ENCODE results near the gene THSD4.
"Not testable (repeated sequence)": the region's sequence is repeated elsewhere in the genome, so short reads cannot be mapped to it uniquely, and the experiment has no call there.

Gene THSD4

DNA sequence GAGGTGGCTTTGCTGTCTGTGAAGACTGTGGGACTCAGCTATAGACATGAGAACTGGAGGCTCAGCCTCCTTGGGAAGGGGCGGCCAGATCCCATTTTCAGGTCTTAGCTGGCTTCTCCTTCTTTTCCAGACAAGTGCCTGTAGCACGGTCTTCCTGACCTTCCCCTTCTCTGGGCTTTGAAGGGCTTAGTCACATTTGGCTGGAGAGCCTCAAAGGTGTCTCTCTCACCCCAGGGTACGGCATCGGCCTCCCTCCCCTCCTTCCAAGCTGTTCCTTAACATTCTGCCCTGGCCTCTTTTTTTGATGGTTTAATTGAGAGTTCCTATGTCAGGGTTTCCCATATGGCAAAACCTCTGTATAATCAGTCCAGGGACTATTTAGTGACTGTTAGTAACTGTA lies 242.7 kb downstream of the THSD4 start:
- H2AFZ ChIP-seq (ENCODE audit: low read length, unreplicated experiment) = no peak overlapping the region
- H3K27ac ChIP-seq (ENCODE audit: low read depth, low read length) = no peak overlapping the region
- no peak overlapping the region for H3K4me3 ChIP-seq (ENCODE audit: low read depth, low read length)
- H3K27me3 ChIP-seq (ENCODE audit: insufficient read depth, low read length) = no peaks in the 10 kb centered on the region
- no peaks in the 10 kb centered on the region; the same call in 1 of the 2 replicates for H3K36me3 ChIP-seq (ENCODE audit: insufficient read depth, low read length)
- H3K4me1 ChIP-seq (ENCODE audit: control insufficient read depth, insufficient read depth, low read length, unreplicated experiment) = no peaks in the 10 kb centered on the region
- no peaks in the 10 kb centered on the region for H3K79me2 ChIP-seq (ENCODE audit: control insufficient read depth, insufficient read depth, low read length, unreplicated experiment)

GRCh38 chr15:71359246-71359645 lies 244.0 kb downstream of the THSD4 start:
- no peak overlapping the region for H3K4me3 ChIP-seq (ENCODE audit: low read depth, low read length)

DNA sequence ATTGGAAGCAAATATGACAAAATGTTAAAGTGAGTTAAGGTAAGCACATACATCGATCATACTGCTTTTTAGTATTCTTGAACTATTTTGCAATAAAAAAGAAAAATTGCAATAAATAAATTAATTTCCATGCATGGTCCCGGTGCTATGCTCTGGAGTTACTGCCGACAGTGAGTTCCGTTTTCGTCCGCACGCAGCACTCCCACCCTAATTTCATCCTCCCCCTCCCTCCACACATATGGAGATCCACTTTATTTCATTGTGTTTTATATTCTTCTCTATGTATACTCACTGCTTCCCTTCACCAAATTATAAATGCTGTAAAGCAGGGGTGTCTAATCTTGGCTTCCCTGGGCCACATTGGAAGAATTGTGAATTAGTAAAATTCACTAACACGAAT lies 247.3 kb downstream of the THSD4 start:
- no peaks in the 10 kb centered on the region for H3K4me1 ChIP-seq (ENCODE audit: control insufficient read depth, insufficient read depth, low read length, unreplicated experiment)
- no peaks in the 10 kb centered on the region for H3K27me3 ChIP-seq (ENCODE audit: insufficient read depth, low read length)
- H3K36me3 ChIP-seq (ENCODE audit: insufficient read depth, low read length) = no peaks in the 10 kb centered on the region
- H3K27ac ChIP-seq (ENCODE audit: low read depth, low read length) = no peak overlapping the region
- H2AFZ ChIP-seq (ENCODE audit: low read length, unreplicated experiment) = no peak overlapping the region
- no peaks in the 10 kb centered on the region for H3K79me2 ChIP-seq (ENCODE audit: control insufficient read depth, insufficient read depth, low read length, unreplicated experiment)
- H3K4me3 ChIP-seq (ENCODE audit: low read depth, low read length) = no peak overlapping the region

More at GRCh38 chr15:71359246-71359645, 244.0 kb downstream of the THSD4 start:
- Histone ChIP-seq H3K27me3 (ENCODE audit: insufficient read depth, low read length) (no peaks in the 10 kb centered on the region), H2AFZ (ENCODE audit: low read length, unreplicated experiment) (no peak overlapping the region), H3K4me1 (ENCODE audit: control insufficient read depth, insufficient read depth, low read length, unreplicated experiment) (no peaks in the 10 kb centered on the region), H3K27ac (ENCODE audit: low read depth, low read length) (no peak overlapping the region), H3K36me3 (ENCODE audit: insufficient read depth, low read length) (no peaks in the 10 kb centered on the region; the same call in 1 of the 2 replicates), H3K79me2 (ENCODE audit: control insufficient read depth, insufficient read depth, low read length, unreplicated experiment) (no peaks in the 10 kb centered on the region)

DNA sequence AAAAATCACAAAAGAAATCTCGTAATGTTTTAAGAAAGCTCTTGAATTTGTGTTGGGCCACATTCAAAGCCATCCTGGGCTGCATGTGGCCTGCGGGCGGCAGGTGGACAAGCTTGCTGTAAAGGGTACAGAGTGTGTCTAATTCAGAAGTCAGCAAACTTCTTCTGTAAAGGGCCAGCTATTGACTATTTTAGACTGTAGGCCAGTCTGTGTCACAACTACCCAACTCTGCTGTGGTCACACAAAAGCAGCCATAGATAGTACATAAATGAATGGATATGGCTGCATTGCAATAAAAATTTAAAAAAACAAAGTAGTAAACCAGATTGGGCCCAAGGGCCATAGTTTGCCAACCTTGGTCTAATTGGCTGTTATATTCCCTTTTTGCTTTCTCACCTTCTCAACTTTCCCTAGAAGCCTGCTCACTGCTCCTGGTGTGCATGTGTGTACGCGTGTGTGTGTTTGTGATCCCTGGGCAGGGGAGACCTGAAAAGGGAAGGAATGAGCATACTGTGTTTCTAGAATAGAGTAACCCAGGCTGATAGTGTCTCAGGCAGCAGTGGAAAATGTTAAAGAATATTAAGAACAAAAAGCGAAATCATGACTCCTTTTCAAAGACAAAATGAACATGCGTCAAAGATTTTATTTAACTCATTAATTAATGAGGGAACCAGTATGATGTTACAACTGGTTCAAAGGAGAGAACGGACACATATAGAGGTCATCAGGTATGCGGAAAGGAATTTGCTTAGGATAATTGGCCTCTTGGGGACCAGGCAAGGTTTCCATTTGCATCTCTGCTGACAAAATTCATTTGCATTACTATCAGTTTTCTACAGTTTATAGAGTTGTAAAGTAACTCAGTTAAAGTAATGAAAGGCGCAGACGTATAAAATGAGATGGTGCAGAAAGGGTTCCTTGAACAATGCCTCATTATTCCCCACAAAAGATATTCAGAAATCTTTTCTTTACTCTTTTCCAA lies 248.0 kb downstream of the THSD4 start:
- H3K27me3 ChIP-seq (ENCODE audit: insufficient read depth, low read length) = no peaks in the 10 kb centered on the region
- no peak overlapping the region for H3K4me3 ChIP-seq (ENCODE audit: low read depth, low read length)
- no peak overlapping the region for H3K27ac ChIP-seq (ENCODE audit: low read depth, low read length)
- no peak overlapping the region for H2AFZ ChIP-seq (ENCODE audit: low read length, unreplicated experiment)
- no peaks in the 10 kb centered on the region for H3K4me1 ChIP-seq (ENCODE audit: control insufficient read depth, insufficient read depth, low read length, unreplicated experiment)
- no peaks in the 10 kb centered on the region for H3K36me3 ChIP-seq (ENCODE audit: insufficient read depth, low read length)
- H3K79me2 ChIP-seq (ENCODE audit: control insufficient read depth, insufficient read depth, low read length, unreplicated experiment) = no peaks in the 10 kb centered on the region

DNA sequence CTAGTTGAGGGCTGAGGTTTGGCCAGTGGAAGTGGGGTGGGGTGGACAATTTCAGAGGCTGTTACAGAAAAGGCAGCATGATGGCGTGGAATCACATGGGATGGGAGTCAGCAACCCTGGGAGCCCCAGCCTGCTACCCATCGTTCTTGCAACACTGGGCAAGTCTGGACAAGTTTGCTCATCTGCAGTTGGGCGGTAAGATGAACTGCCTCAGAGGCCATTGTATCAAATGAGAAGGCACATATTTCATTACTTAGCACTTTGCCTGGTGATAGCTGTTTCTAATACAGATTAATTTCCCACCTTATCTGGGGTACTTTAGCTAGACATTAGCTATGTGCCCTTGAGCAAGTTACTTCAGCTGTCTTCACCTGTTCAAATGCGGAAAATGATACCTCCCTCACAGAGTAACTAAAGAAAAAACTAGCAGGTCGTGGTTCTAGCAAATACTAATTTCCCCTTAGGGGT lies 248.9 kb downstream of the THSD4 start:
- H3K79me2 ChIP-seq (ENCODE audit: control insufficient read depth, insufficient read depth, low read length, unreplicated experiment) = no peaks in the 10 kb centered on the region

DNA sequence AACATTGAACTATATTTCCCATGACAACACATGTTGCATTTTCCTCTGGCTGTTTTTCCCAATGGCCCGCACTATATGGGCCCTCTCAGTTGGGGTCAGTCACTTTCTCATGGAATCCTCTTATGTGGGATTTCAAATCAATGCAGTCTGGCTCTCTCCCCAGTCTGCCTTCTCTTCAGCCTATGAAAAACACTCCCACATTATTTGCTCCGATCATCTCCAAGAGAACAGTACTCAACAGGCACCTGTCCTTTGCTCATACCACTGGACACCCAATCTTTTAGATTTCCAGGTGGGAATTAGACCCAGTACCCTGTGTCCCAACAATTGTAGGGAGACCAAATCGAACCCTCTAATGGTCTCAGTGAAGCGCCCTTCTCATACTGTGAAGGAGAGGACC lies 251.3 kb downstream of the THSD4 start:
- Histone ChIP-seq H3K27me3 (ENCODE audit: insufficient read depth, low read length) (no peaks in the 10 kb centered on the region), H2AFZ (ENCODE audit: low read length, unreplicated experiment) (no peak overlapping the region), H3K27ac (ENCODE audit: low read depth, low read length) (no peak overlapping the region), H3K4me3 (ENCODE audit: low read depth, low read length) (no peak overlapping the region), H3K36me3 (ENCODE audit: insufficient read depth, low read length) (no peaks in the 10 kb centered on the region), H3K79me2 (ENCODE audit: control insufficient read depth, insufficient read depth, low read length, unreplicated experiment) (no peaks in the 10 kb centered on the region), H3K4me1 (ENCODE audit: control insufficient read depth, insufficient read depth, low read length, unreplicated experiment) (no peaks in the 10 kb centered on the region)

More for the DNA sequence above, 248.9 kb downstream of the THSD4 start:
- H3K36me3 ChIP-seq (ENCODE audit: insufficient read depth, low read length) = no peaks in the 10 kb centered on the region
- no peaks in the 10 kb centered on the region for H3K4me1 ChIP-seq (ENCODE audit: control insufficient read depth, insufficient read depth, low read length, unreplicated experiment)
- no peaks in the 10 kb centered on the region for H3K27me3 ChIP-seq (ENCODE audit: insufficient read depth, low read length)
- H2AFZ ChIP-seq (ENCODE audit: low read length, unreplicated experiment) = no peak overlapping the region
- H3K4me3 ChIP-seq (ENCODE audit: low read depth, low read length) = no peak overlapping the region
- H3K27ac ChIP-seq (ENCODE audit: low read depth, low read length) = no peak overlapping the region

- Histone ChIP-seq H3K36me3 (ENCODE audit: insufficient read depth, low read length) (no peaks in the 10 kb centered on the region), H3K4me1 (ENCODE audit: control insufficient read depth, insufficient read depth, low read length, unreplicated experiment) (no peaks in the 10 kb centered on the region), H2AFZ (ENCODE audit: low read length, unreplicated experiment) (no peak overlapping the region), H3K27me3 (ENCODE audit: insufficient read depth, low read length) (no peaks in the 10 kb centered on the region), H3K79me2 (ENCODE audit: control insufficient read depth, insufficient read depth, low read length, unreplicated experiment) (no peaks in the 10 kb centered on the region), H3K4me3 (ENCODE audit: low read depth, low read length) (no peak overlapping the region), H3K27ac (ENCODE audit: low read depth, low read length) (no peak overlapping the region)
Measured at GRCh38 chr15:71366926-71367325, 251.7 kb downstream of the THSD4 start.

DNA sequence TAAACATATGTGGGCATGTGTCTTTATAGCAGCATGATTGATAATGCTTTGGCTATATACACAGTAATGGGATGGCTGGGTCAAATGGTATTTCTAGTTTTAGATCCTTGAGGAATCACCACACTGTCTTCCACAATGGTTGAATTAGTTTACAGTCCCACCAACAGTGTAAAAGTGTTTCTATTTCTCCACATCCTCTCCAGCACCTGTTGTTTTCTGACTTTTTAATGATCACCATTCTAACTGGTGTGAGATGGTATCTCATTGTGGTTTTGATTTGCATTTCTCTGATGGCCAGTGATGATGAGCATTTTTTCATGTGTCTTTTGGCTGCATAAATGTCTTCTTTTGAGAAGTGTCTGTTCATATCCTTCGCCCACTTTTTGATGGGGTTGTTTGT lies 252.5 kb downstream of the THSD4 start:
- not testable (repeated sequence) for H2AFZ ChIP-seq (ENCODE audit: low read length, unreplicated experiment); H3K4me1 ChIP-seq (ENCODE audit: control insufficient read depth, insufficient read depth, low read length, unreplicated experiment); H3K4me3 ChIP-seq (ENCODE audit: low read depth, low read length); H3K79me2 ChIP-seq (ENCODE audit: control insufficient read depth, insufficient read depth, low read length, unreplicated experiment); H3K36me3 ChIP-seq (ENCODE audit: insufficient read depth, low read length); H3K27me3 ChIP-seq (ENCODE audit: insufficient read depth, low read length); H3K27ac ChIP-seq (ENCODE audit: low read depth, low read length)

GRCh38 chr15:71372769-71373168 lies 257.5 kb downstream of the THSD4 start:
- H2AFZ ChIP-seq (ENCODE audit: low read length, unreplicated experiment); H3K4me1 ChIP-seq (ENCODE audit: control insufficient read depth, insufficient read depth, low read length, unreplicated experiment); H3K79me2 ChIP-seq (ENCODE audit: control insufficient read depth, insufficient read depth, low read length, unreplicated experiment); H3K27ac ChIP-seq (ENCODE audit: low read depth, low read length); H3K4me3 ChIP-seq (ENCODE audit: low read depth, low read length); H3K36me3 ChIP-seq (ENCODE audit: insufficient read depth, low read length); H3K27me3 ChIP-seq (ENCODE audit: insufficient read depth, low read length): not testable (repeated sequence)

DNA sequence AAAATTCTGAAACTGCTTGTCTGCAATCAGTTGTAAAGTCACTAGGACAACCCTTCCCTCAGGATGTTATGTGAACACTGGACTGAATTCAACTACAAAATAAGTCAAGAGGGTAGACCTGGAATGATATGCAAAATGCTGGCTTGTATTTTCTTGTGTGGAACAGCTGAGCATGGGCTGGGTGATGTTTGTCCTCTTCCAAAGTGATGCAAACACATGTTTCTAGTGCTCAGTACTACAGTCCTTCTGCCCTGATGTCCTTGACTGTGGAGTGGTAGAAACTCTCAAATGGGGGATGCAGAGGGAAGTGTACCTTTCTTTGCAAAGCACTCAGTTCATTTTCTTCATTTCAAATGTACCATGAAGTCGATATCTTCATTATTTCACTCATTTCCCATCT lies 258.6 kb downstream of the THSD4 start:
- H3K27me3 ChIP-seq (ENCODE audit: insufficient read depth, low read length) = no peaks in the 10 kb centered on the region
- H3K4me3 ChIP-seq (ENCODE audit: low read depth, low read length) = no peak overlapping the region
- peaks cover 7% of the 10 kb centered on the region; the same call in 1 of the 2 replicates for H3K36me3 ChIP-seq (ENCODE audit: insufficient read depth, low read length)
- H3K27ac ChIP-seq (ENCODE audit: low read depth, low read length) = no peak overlapping the region
- no peak overlapping the region for H2AFZ ChIP-seq (ENCODE audit: low read length, unreplicated experiment)
- H3K79me2 ChIP-seq (ENCODE audit: control insufficient read depth, insufficient read depth, low read length, unreplicated experiment) = no peaks in the 10 kb centered on the region
- no peaks in the 10 kb centered on the region for H3K4me1 ChIP-seq (ENCODE audit: control insufficient read depth, insufficient read depth, low read length, unreplicated experiment)

All from ACC112 (cell line).